Measurements from ENCODE around the gene OVOL3.

DNA sequence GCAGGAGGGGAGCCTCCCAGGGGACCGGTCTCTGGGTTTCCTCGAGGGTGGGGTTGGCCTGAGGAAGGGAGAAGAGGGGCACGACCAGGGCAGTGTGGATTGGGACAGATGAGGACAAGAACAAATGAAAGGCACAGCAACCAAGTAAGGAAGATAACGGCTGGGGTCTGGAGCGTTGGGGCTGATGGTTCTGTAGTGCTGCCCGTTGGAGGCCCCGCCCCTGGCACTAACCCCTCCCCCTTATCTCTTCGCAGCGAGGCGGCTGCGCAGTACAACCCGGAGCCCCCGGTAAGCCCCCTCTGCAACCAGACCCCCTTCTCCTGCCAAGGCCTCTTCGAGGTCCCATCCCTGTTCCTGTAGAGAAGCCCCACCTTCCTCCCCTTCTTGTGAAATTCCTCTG, 31.1 kb downstream of the OVOL3 start:
- TF ChIP-seq EZH2 (IDR thresholded peaks at IDR 0.05; ENCODE audit: insufficient read depth, poor library complexity, severe bottlenecking) (no peak), EZH2phosphoT487 (IDR thresholded peaks at IDR 0.05; ENCODE audit: insufficient read depth, low read depth) (no peak)
